Measurements from ENCODE around the gene PLA2R1.

DNA sequence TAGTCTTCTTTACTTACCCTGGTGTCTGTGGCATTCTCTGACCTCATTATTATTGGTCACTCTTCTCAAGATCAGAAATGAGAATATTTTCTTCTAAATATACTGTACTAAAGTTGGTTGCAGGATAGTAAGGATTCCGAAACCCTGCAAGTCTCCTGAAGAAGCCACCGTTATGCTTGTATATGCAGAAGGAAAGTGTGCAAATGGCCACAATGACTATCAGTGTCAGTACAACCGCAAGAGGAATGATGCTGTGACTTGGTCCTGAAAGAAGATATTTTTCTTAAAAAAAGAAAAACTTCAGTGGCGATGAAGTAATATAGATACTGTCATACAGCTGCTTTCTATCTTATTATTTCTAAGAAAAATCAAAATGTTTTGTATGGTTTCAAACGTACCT, 120.7 kb downstream of the PLA2R1 start:
- TF ChIP-seq, protein P1, sequence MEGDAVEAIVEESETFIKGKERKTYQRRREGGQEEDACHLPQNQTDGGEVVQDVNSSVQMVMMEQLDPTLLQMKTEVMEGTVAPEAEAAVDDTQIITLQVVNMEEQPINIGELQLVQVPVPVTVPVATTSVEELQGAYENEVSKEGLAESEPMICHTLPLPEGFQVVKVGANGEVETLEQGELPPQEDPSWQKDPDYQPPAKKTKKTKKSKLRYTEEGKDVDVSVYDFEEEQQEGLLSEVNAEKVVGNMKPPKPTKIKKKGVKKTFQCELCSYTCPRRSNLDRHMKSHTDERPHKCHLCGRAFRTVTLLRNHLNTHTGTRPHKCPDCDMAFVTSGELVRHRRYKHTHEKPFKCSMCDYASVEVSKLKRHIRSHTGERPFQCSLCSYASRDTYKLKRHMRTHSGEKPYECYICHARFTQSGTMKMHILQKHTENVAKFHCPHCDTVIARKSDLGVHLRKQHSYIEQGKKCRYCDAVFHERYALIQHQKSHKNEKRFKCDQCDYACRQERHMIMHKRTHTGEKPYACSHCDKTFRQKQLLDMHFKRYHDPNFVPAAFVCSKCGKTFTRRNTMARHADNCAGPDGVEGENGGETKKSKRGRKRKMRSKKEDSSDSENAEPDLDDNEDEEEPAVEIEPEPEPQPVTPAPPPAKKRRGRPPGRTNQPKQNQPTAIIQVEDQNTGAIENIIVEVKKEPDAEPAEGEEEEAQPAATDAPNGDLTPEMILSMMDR (IDR thresholded peaks at IDR 0.05), result no peak
- no peak for TF ChIP-seq POLR2A (IDR thresholded peaks at IDR 0.05)
